ENCODE results near the gene RASGRP4. TPM values are rescaled to one million over a fixed set of nuclear protein-coding genes. Genes with fewer than 3 reads are reported as not detected.
A peak's percentile ranks its signal among the peaks of the same experiment; 100 is the strongest.
"Not testable (repeated sequence)": the region's sequence is repeated elsewhere in the genome, so short reads cannot be mapped to it uniquely, and the experiment has no call there.

RASGRP4 gene
- total RNA-seq, 2 experiments from 2014 or later = 7.4 to 8.3 TPM

DNA sequence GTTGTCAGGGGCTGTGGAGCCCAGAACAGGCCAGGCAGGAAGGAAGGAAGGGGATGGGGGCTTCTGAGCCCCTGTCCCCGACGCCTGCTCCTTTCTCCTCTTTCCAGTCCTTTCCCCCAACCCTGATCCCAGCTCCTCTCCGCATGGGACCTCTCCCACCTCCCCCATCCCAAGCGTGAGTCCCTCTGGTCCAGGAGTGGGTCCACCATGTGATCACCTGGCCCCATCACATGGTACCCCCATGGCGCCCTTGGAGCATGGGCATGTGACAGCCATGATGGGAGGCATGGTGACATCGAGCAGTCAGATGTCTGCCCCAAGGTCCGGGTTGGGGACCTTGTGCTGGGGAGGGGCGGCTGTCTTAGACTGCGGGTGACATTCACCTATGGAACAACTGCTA, 16.7 kb upstream of the RASGRP4 start:
- Mint-ChIP-seq H3K27me3 (peaks cover 9% of the 10 kb centered on the region), H3K9me3 (no peaks in the 10 kb centered on the region), H3K4me1 (ENCODE audit: low read depth) (peaks cover 3% of the 10 kb centered on the region), H3K36me3 (no peaks in the 10 kb centered on the region), H3K27ac (no peak overlapping the region), H3K4me3 (no peak overlapping the region)
- intact Hi-C loops (cut with micrococcal nuclease) = no loop called here
- ChIA-PET CTCF (interaction anchor here (1.6 kb wide), 1 partner anchor 40 kb away, joined by 5 read pairs; the partner anchor contains the start of gene FAM98C), POLR2A (no interaction called here)
- no peak for DNase-seq

DNA sequence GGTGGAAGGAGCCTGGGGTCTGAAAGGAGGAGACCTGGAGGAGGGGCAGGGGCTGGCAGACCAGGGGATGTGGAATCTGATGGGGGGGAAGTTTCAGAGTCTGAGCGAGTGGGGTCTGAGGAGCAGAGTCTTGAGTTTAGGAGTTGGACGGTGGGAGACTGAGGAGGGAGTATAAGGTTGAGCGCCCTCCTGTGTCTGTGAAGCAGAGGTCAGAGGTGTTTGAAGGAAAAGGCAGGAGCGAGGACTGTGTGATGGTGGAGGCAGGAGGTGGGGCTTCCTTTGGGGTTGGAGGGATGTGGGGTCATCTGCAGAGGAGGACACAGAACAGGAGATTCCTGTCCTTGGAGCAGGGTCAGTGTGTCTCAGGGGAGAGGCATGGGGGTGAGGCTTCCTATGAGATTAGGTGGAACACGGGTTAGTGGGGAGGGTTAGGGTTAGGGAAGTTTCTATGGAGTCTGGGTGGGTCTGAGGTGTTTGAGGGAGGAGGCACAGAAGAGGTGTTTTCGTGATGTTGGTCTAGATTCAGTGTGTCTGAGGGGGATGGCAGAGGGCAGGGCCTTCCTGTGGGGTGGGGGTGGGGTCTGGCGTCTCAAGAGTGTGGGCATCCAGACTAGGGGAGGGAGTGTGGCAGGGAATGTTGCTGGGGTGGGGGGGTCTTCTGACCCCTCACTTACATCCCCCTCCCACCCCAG, 15.8 kb upstream of the RASGRP4 start:
- DNase-seq = peak; percentile 26
- Mint-ChIP-seq H3K9me3 (no peaks in the 10 kb centered on the region), H3K36me3 (no peaks in the 10 kb centered on the region), H3K27me3 (peaks cover 12% of the 10 kb centered on the region), H3K4me3 (no peak overlapping the region), H3K27ac (no peak overlapping the region), H3K4me1 (ENCODE audit: low read depth) (peaks cover 3% of the 10 kb centered on the region)
- ChIA-PET POLR2A (no interaction called here), CTCF (no interaction called here)
- intact Hi-C loops (cut with micrococcal nuclease) = loop anchor here (2.0 kb wide), 1 partner anchor 39 kb away; the partner anchor contains the start of gene FAM98C

DNA sequence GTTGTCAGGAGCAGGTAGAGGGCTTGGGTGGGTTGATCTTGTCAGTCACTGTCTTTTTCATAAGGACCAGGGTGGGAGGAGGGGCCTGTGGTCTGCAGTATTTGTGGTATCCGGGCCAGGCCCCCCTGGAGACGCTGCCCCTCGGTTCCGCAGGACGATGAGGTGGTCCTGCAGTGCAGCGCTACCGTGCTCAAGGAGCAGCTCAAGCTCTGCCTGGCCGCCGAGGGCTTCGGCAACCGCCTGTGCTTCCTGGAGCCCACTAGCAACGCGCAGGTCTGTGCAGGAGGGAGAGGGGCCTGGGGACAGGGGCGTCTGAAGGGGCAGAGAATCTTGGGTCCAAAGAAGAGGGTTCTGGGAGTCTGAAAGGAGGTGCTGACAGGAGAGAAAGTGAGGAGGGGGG, 14.6 kb upstream of the RASGRP4 start:
- Mint-ChIP-seq H3K9me3 (no peaks in the 10 kb centered on the region), H3K27me3 (peaks cover 12% of the 10 kb centered on the region), H3K4me3 (no peak overlapping the region), H3K36me3 (no peaks in the 10 kb centered on the region), H3K4me1 (ENCODE audit: low read depth) (peaks cover 3% of the 10 kb centered on the region), H3K27ac (no peak overlapping the region)
- no peak for DNase-seq
- CTCF ChIA-PET = interaction anchor here (1.3 to 1.5 kb wide), 2 partner anchors 37 to 74 kb away, joined by 3 to 10 read pairs; partner anchors contain the start of gene FAM98C
- POLR2A ChIA-PET = no interaction called here
- intact Hi-C loops (cut with micrococcal nuclease) = loop anchor here (2.0 kb wide), 1 partner anchor 38 kb away; the partner anchor contains the start of gene FAM98C

DNA sequence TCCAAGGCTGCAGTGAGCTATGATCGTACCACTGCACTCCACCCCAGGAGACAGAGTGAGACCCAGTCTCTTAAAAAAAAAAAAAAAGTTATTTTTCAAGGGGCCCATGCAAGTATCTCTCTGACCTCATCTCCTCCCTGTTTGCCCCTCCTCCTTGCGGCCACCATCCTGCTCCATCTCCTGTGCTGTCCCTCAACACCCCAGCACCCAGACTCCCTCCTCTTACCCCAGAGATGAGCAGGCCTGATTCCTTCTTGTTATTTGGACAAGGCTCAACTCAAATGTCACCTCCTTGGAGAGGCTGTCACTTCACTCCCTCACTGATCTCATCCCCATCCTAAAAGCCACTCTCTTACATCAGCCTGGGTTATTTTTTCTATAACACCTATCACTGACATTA, 11.9 kb upstream of the RASGRP4 start:
- ChIA-PET CTCF (interaction anchor here (1.9 kb wide), 1 partner anchor 35 kb away, joined by 8 read pairs; the partner anchor contains the start of gene FAM98C), POLR2A (interaction anchor here (0.6 kb wide), 1 partner anchor 35 kb away, joined by 3 read pairs; the partner anchor contains the start of gene FAM98C)
- H3K36me3 Mint-ChIP-seq = no peaks in the 10 kb centered on the region
- H3K4me1 Mint-ChIP-seq (ENCODE audit: low read depth) = peaks cover 13% of the 10 kb centered on the region
- peaks cover 22% of the 10 kb centered on the region for H3K27me3 Mint-ChIP-seq
- no peak for DNase-seq
- intact Hi-C loops (cut with micrococcal nuclease) = no loop called here
- no peak overlapping the region for H3K4me3 Mint-ChIP-seq
- no peak overlapping the region for H3K27ac Mint-ChIP-seq
- H3K9me3 Mint-ChIP-seq = no peaks in the 10 kb centered on the region

DNA sequence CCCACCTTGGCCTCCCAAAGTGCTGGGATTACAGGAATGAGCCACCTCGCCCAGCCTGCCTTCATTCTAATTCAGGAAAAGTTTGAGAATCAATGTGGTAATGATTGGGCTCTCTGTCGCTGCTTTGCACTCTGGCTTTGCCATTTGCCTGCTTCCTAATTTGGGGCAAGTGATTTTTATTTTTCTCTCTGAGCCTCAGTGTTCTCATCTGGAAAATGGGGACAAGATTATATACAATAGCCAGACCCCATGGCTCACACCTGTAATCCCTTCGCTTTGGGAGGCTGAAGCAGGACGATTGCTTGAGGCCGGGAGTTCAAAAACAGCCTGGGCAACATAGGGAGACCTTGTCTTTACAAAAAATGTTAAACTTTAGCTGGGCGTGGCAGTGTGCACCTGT, 11.3 kb upstream of the RASGRP4 start:
- Mint-ChIP-seq H3K27me3 (peaks cover 22% of the 10 kb centered on the region), H3K4me3 (no peak overlapping the region), H3K27ac (no peak overlapping the region), H3K36me3 (no peaks in the 10 kb centered on the region), H3K4me1 (ENCODE audit: low read depth) (peaks cover 13% of the 10 kb centered on the region), H3K9me3 (no peaks in the 10 kb centered on the region)
- CTCF ChIA-PET = interaction anchor here (1.9 kb wide), 1 partner anchor 35 kb away, joined by 8 read pairs; the partner anchor contains the start of gene FAM98C
- intact Hi-C loops (cut with micrococcal nuclease) = no loop called here
- no peak for DNase-seq
- POLR2A ChIA-PET = no interaction called here

DNA sequence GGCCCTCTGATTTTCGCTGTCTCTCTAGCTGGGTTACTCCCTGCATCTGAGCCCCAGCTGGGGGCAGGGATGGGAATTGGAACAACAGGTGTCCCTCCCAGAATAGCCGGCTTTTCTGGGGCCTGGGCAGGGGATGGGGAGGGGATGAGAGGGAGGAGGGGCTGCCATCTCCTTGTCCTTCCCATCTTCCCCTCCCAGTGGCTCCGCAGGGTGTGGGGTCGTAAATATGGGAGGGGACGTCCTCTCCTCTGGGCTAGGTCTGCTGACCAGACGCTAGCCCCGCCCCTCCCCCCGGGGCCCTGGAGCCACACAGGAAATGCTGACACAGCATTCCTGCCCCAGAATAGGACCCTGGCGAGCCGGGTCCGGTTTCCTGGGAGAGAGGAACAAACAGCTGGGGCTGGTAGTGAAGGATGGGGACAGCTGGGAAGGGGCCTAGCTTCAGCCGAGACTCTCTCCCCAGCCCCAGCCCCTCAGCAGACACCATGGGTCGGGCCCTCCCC, 8.6 kb upstream of the RASGRP4 start:
- intact Hi-C loops (cut with micrococcal nuclease) = no loop called here
- H3K27ac Mint-ChIP-seq = no peak overlapping the region
- no peaks in the 10 kb centered on the region for H3K9me3 Mint-ChIP-seq
- DNase-seq = no peak
- no peak overlapping the region for H3K4me3 Mint-ChIP-seq
- H3K27me3 Mint-ChIP-seq = peaks cover 18% of the 10 kb centered on the region
- no peaks in the 10 kb centered on the region for H3K36me3 Mint-ChIP-seq
- POLR2A ChIA-PET = interaction anchor here (0.7 kb wide), 1 partner anchor 59 kb away, joined by 3 read pairs; no protein-coding TSS in a partner anchor
- CTCF ChIA-PET = interaction anchor here (0.6 to 1.8 kb wide), 2 partner anchors 32 to 688 kb away, joined by 3 to 4 read pairs; partner anchors contain the start of gene FAM98C
- peaks cover 16% of the 10 kb centered on the region for H3K4me1 Mint-ChIP-seq (ENCODE audit: low read depth)

DNA sequence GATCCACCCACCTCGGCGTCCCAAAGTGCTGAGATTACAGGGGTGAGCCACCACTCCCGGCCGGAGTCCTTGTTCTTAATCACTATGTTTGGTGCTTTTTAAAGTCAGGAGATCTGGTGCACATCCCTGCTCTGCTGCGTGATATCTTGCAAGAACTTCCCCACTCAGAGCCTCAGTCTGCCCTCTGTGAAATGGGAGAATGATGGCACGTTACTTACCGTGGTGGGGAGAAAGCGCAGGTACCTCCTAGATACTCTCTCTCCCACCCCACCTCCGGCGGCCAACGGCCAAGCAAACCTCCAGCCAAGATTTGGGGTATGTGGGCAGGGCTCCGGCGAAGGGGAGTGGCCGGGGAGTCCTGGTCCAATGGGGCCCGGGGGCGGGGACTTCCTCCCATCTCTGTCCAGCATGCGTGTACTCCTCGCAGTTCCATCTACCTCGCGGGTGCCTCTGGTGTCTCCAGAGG, 7.3 kb upstream of the RASGRP4 start, which contains the start of gene RYR1:
Gene RYR1, plus strand, starts transcription at position 424 of the 466 bp plus-strand sequence. CDS start 139 bp downstream, outside the sequence.
- Mint-ChIP-seq H3K27ac (no peak within 1 kb of the TSS), H3K4me1 (ENCODE audit: low read depth) (peaks cover 28% of the 10 kb centered on the region), H3K9me3 (no peaks in the 10 kb centered on the region), H3K4me3 (peak within 1 kb of the TSS; percentile 56), H3K36me3 (no peaks in the 10 kb centered on the region), H3K27me3 (peaks cover 18% of the 10 kb centered on the region)
- intact Hi-C loops (cut with micrococcal nuclease) = no loop called here
- peak; percentile 79 for DNase-seq
- CTCF ChIA-PET = interaction anchor here (4.0 kb wide), 1 partner anchor 30 kb away, joined by 11 read pairs; the partner anchor contains the start of gene FAM98C
- POLR2A ChIA-PET = no interaction called here

DNA sequence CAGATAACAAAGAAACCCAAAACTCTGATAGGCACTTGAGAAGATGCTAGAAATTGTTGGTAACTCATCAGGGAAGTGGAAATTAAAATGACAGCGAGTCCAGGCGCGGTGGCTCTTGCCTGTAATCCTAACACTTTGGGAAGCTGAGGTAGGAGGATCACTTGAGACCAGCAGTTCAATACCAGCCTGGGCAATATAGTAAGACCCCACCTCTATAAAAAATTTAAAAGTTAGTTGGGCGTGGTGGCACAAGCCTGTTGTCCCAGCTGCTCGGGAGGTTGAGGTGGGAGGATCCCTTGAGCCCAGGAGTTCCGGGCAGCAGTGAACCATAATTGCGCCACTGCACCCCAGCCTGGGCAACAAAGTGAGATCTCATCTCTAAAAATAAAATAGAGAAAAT, 4.9 kb upstream of the RASGRP4 start:
- Mint-ChIP-seq H3K36me3 (no peaks in the 10 kb centered on the region), H3K4me3 (no peak overlapping the region), H3K4me1 (ENCODE audit: low read depth) (peaks cover 43% of the 10 kb centered on the region), H3K27ac (no peak overlapping the region), H3K9me3 (no peaks in the 10 kb centered on the region), H3K27me3 (peaks cover 11% of the 10 kb centered on the region)
- POLR2A ChIA-PET = no interaction called here
- intact Hi-C loops (cut with micrococcal nuclease) = no loop called here
- DNase-seq = no peak
- CTCF ChIA-PET = interaction anchor here (4.0 kb wide), 1 partner anchor 28 kb away, joined by 11 read pairs; the partner anchor contains the start of gene FAM98C

DNA sequence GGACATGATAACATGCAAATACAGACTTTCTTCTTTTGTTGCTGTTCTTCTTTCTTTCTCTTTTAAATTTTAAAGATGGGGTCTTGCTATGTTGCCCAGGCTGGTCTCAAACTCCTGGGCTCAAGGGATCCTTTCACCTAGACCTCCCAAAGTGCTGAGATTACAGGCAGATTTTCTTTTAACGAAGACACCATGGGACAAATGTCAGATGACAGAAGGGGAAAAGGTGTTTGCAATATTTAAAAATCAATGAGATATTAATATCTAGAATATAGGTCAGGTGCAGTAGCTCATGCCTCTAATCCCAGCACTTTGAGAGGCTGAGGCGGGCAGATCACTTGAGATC, 3.8 kb upstream of the RASGRP4 start:
- intact Hi-C loops (cut with micrococcal nuclease) = loop anchor here (2.0 to 5.0 kb wide), 5 partner anchors 42 to 548 kb away; partner anchors contain the start of genes FBXO17, GGN and SPRED3
- CTCF ChIA-PET = interaction anchor here (4.0 kb wide), 1 partner anchor 27 kb away, joined by 11 read pairs; the partner anchor contains the start of gene FAM98C
- Mint-ChIP-seq H3K27me3 (peaks cover 7% of the 10 kb centered on the region), H3K36me3 (no peaks in the 10 kb centered on the region), H3K9me3 (no peaks in the 10 kb centered on the region), H3K4me1 (ENCODE audit: low read depth) (peaks cover 45% of the 10 kb centered on the region), H3K27ac (peak overlapping the region; percentile 95), H3K4me3 (peak overlapping the region; percentile 3)
- POLR2A ChIA-PET = interaction anchor here (1.6 kb wide), 1 partner anchor 55 kb away, joined by 4 read pairs; the partner anchor contains the start of gene PSMD8
- no peak for DNase-seq

DNA sequence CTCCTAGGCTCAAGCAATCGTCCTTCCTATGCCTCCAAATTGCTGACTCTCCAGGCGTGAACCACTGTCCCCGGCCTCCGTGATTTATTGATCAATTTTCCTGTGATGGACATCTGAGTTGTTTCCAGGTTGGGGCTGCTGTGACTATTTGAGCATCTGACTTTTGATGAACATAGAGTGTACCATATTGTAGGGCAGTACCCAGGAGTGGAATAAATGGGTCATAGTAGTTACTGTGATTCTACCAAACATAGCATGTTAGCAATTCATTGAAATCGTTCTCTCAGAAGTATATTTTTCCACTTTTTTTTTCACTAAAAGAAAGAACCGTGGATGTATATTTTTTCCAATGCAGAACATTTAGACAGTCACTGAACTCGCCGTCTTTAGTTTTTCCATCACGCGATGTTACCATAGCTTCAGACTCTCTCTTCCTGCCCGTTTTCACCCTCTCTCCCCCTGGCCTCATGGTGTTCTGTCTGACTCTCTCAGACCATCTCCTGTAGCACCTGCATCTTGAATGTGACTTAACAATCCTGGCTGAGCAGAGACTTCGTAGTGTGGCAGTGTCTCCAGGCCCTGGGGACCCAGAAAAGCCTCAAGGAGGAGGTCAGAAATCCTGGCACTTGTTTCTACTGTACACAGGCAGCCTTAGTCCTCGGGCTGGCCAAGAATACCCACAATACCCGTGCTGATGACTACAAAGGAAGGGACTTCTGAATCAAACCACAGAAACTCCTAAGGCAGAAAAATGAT, 3.2 kb upstream of the RASGRP4 start:
- Mint-ChIP-seq H3K36me3 (no peaks in the 10 kb centered on the region), H3K4me1 (ENCODE audit: low read depth) (peaks cover 44% of the 10 kb centered on the region), H3K9me3 (no peaks in the 10 kb centered on the region), H3K4me3 (peak overlapping the region; percentile 51), H3K27me3 (peaks cover 5% of the 10 kb centered on the region), H3K27ac (peak overlapping the region; percentile 95)
- POLR2A ChIA-PET = interaction anchor here (0.7 to 1.6 kb wide), 3 partner anchors 24 to 422 kb away, joined by 3 to 4 read pairs (median 3); partner anchors contain the start of gene PSMD8
- CTCF ChIA-PET = interaction anchor here (1.5 to 4.0 kb wide), 2 partner anchors 26 kb away, joined by 8 to 11 read pairs; partner anchors contain the start of gene FAM98C
- DNase-seq = peak; percentile 71
- intact Hi-C loops (cut with micrococcal nuclease) = loop anchor here (2.0 to 5.0 kb wide), 5 partner anchors 42 to 548 kb away; partner anchors contain the start of genes FBXO17, GGN and SPRED3

DNA sequence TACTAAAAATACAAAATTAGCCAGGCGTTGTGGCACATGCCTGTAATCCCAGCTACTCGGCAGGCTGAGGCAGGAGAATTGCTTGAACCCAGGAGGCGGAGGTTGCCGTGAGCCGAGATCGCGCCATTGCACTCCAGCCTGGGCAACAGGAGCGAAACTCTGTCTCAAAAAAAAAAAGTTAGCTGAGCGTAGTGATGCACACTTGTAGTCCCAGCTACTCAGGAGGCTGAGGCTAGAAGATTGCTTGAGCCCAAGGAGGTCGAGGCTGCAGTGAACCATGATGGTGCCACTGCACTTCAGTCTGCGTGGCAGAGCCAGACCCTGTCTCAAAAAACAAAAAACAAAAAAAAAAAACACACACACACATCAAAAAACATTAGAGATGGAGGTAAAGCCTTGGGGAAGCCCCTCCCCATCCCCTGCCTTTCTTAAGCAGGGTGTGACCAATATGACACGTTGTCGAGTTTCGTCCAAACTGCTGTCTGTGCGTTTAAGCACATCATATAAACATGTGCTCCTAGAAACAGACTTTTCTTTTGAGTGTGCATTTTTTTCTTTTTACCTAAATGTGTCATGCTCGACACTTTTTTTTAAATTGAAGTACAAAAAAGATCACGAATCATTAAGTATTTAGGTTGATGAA, 1.1 kb upstream of the RASGRP4 start:
- peak overlapping the region; percentile 92 for H3K27ac Mint-ChIP-seq
- H3K9me3 Mint-ChIP-seq, H3K27me3 Mint-ChIP-seq, H3K36me3 Mint-ChIP-seq: not testable (repeated sequence)
- peak overlapping the region; percentile 61 for H3K4me3 Mint-ChIP-seq
- ChIA-PET POLR2A (interaction anchor here (0.9 to 1.2 kb wide), 3 partner anchors 13 to 31 kb away, joined by 3 read pairs; partner anchors contain the start of gene FAM98C), CTCF (interaction anchor here (1.2 to 3.9 kb wide), 2 partner anchors 12 to 24 kb away, joined by 3 to 29 read pairs; partner anchors contain the start of gene FAM98C)
- intact Hi-C loops (cut with micrococcal nuclease) = loop anchor here (1.0 to 5.0 kb wide), 6 partner anchors 10 to 550 kb away; partner anchors contain the start of genes FBXO17, GGN and SPRED3
- H3K4me1 Mint-ChIP-seq (ENCODE audit: low read depth) = peaks cover 35% of the 10 kb centered on the region
- peak; percentile 87 for DNase-seq
